IPS DF 19.7 (cell line): ENCODE results near the gene RAMP1.

Source experiments
- DNase-seq: peaks from one replicate; pipeline ENCODE4 v3.0.0-alpha.2; 2013; ENCODE audit warnings: low read depth, low spot score

Gene RAMP1

GRCh38 chr2:237917696-237918374 is 58.4 kb downstream of the RAMP1 start:
- no peak for DNase-seq

GRCh38 chr2:237919593-237919992 is 60.2 kb downstream of the RAMP1 start:
- no peak for DNase-seq

- DNase-seq: no peak
Measured at GRCh38 chr2:237920673-237921072, 61.2 kb downstream of the RAMP1 start.

- no peak for DNase-seq
Measured at GRCh38 chr2:237921967-237922492, 62.6 kb downstream of the RAMP1 start.

- DNase-seq: no peak
Measured at GRCh38 chr2:237922641-237923361, 63.4 kb downstream of the RAMP1 start.

- no peak for DNase-seq
Measured at GRCh38 chr2:237923481-237924163, 64.2 kb downstream of the RAMP1 start.

GRCh38 chr2:237924164-237924534 is 64.7 kb downstream of the RAMP1 start:
- no peak for DNase-seq

- no peak for DNase-seq
Measured at GRCh38 chr2:237927135-237927534, 67.7 kb downstream of the RAMP1 start.

- DNase-seq: no peak
Measured at GRCh38 chr2:237927986-237928385, 68.6 kb downstream of the RAMP1 start.

- DNase-seq: no peak
Measured at GRCh38 chr2:237929979-237930378, 70.6 kb downstream of the RAMP1 start.

GRCh38 chr2:237931205-237931721 is 71.8 kb downstream of the RAMP1 start:
- DNase-seq: no peak

- DNase-seq: no peak
Measured at GRCh38 chr2:237932731-237933131, 73.3 kb downstream of the RAMP1 start.

- DNase-seq: no peak
Measured at GRCh38 chr2:237934186-237934585, 74.8 kb downstream of the RAMP1 start.

GRCh38 chr2:237935740-237936452 is 76.5 kb downstream of the RAMP1 start:
- DNase-seq: no peak

GRCh38 chr2:237939251-237939650 is 79.8 kb downstream of the RAMP1 start:
- DNase-seq: no peak

- DNase-seq: no peak
Measured at GRCh38 chr2:237940828-237941227, 81.4 kb downstream of the RAMP1 start.

GRCh38 chr2:237941239-237941638 is 81.8 kb downstream of the RAMP1 start:
- DNase-seq: no peak

- no peak for DNase-seq
Measured at GRCh38 chr2:237942513-237942899, 83.1 kb downstream of the RAMP1 start.

GRCh38 chr2:237943395-237944094 is 84.1 kb downstream of the RAMP1 start:
- no peak for DNase-seq

GRCh38 chr2:237944302-237944701 is 84.9 kb downstream of the RAMP1 start:
- no peak for DNase-seq

- no peak for DNase-seq
Measured at GRCh38 chr2:237946423-237946822, 87.0 kb downstream of the RAMP1 start.
